Kidney (tissue), 14 donors: ENCODE data around the gene PIGU. TPM values are rescaled to one million over a fixed set of nuclear protein-coding genes. Genes with fewer than 3 reads are reported as not detected.

Experiments used
- DNase-seq, 5 donors: peaks; one replicate each; pipeline ENCODE4 v3.0.0-alpha.2; 2013 to 2020
- FAIRE-seq: peaks from 2 replicates; lab custom pipeline; 2012; peaks lifted over from hg19 to GRCh38; lab: Jason Lieb, UNC
- H3K27ac ChIP-seq, 2 donors: one replicate each; pipeline ENCODE4 v1.7.0; 2013; ENCODE audit warnings: low read depth in 2 of 2, low read length in 2 of 2, inconsistent platforms in 1 of 2
- H3K27me3 ChIP-seq: one replicate; pipeline ENCODE4 v1.7.1; 2013; ENCODE audit warnings: low read length, inconsistent platforms; ENCODE audit not compliant: control insufficient read depth, insufficient read depth
- H3K36me3 ChIP-seq, 3 donors: one replicate each; pipeline versions ENCODE4 v1.7.0 to v1.7.1; 2013; ENCODE audit warnings: low read length in 3 of 3, control low read depth in 1 of 3, inconsistent platforms in 1 of 3; ENCODE audit not compliant: insufficient read depth in 3 of 3, control insufficient read depth in 2 of 3
- H3K4me1 ChIP-seq, 3 donors: one replicate each; pipeline versions ENCODE4 v1.7.0 to v1.7.1; 2013; ENCODE audit warnings: low read length in 3 of 3, inconsistent platforms in 1 of 3, low read depth in 1 of 3; ENCODE audit not compliant: control insufficient read depth in 2 of 3, insufficient read depth in 2 of 3
- H3K4me3 ChIP-seq, 3 donors: one replicate each; pipeline versions ENCODE4 v1.7.0 to v1.8.1; 2013; ENCODE audit warnings: low read length in 3 of 3, control low read depth in 1 of 3, inconsistent platforms in 1 of 3
- H3K9ac ChIP-seq, 3 donors: one replicate each; pipeline versions ENCODE4 v1.7.0 to v1.7.1; 2013; ENCODE audit warnings: low read length in 3 of 3, control low read depth in 1 of 3, inconsistent platforms in 1 of 3
- H3K9me3 ChIP-seq, 3 donors: one replicate each; pipeline versions ENCODE4 v1.7.0 to v1.7.1; 2013; ENCODE audit warnings: low read length in 3 of 3, control low read depth in 1 of 3, inconsistent platforms in 1 of 3; ENCODE audit not compliant: control insufficient read depth in 2 of 3, insufficient read depth in 1 of 3
- CTCF ChIP-seq: IDR thresholded peaks from 3 replicates; pipeline ENCODE4 v1.5.1; 2012; ENCODE audit warnings: mild to moderate bottlenecking, moderate library complexity, borderline replicate concordance; ENCODE audit not compliant: insufficient read depth; ENCODE audit errors: extremely low read depth
- intact Hi-C: fragments of 100-400 bp; cut with DNase I; formaldehyde crosslinking; loops from one replicate; pipeline ENCODE4 v1.11.1; 2022
- polyA plus RNA-seq: library from polyadenylated mRNA; stranded (reverse); fragments of 350-450 nt; fragmentation: Illumina TruSeq; extraction: RNeasy Lipid Tissue Mini Kit (QIAGEN cat#74804); gene quantifications from one replicate; pipeline ENCODE4 v1.2.3, GENCODE V29; 2014; ENCODE audit warnings: low read depth, low replicate concordance; ENCODE audit not compliant: insufficient read depth
- total RNA-seq: library from RNA; stranded (reverse); fragmentation: NEBNext Ultra II Directional; extraction: Animal tissue kit (Norgen Biotek cat#: 25700); gene quantifications from one replicate; pipeline ENCODE4 v1.2.1, GENCODE V29; 2021
- donor health status: control.
- donor health status: control.
- donor health status: control.
- donor health status: control.
- donor health status: control.
- donor health status: DM: yes; HTN: yes; CAD: no.
- donor health status: Normal renal cell carcinoma (clear cell type).

PIGU gene
- total and polyA plus RNA-seq, 2 donors from 2014 or later: 15.9 to 42.0 TPM

GRCh38 chr20:34607066-34607465, 69.8 kb downstream of the PIGU start:
- no peak for TF ChIP-seq CTCF
- no peaks in the 10 kb centered on the region for H3K9me3 ChIP-seq
- FAIRE-seq (no peak), DNase-seq (no peak)
- no peak overlapping the region for H3K27ac ChIP-seq
- no peak overlapping the region for H3K9ac ChIP-seq
- no peaks in the 10 kb centered on the region for H3K27me3 ChIP-seq
- H3K4me3 ChIP-seq: no peak overlapping the region
- no peaks in the 10 kb centered on the region for H3K36me3 ChIP-seq
- peaks cover 2 to 9% (median 7%) of the 10 kb centered on the region in 3 donors for H3K4me1 ChIP-seq
- intact Hi-C loops: no loop called here

- no peak for FAIRE-seq
- H3K9ac ChIP-seq: peak overlapping the region in 1 of 3 donors; percentile 23
Observed at GRCh38 chr20:34604980-34605788, 71.7 kb downstream of the PIGU start.

GRCh38 chr20:34600892-34601653, 75.8 kb downstream of the PIGU start:
- no peak overlapping the region for H3K27ac ChIP-seq
- no peaks in the 10 kb centered on the region for H3K36me3 ChIP-seq
- H3K4me3 ChIP-seq: no peak overlapping the region
- no peak overlapping the region for H3K9ac ChIP-seq
- TF ChIP-seq CTCF: no peak
- peak in 1 of 5 donors; percentile 37 for DNase-seq
- peaks cover 2 to 9% (median 7%) of the 10 kb centered on the region in 3 donors for H3K4me1 ChIP-seq
- no peak for FAIRE-seq
- intact Hi-C loops: no loop called here
- no peaks in the 10 kb centered on the region for H3K27me3 ChIP-seq
- H3K9me3 ChIP-seq: no peaks in the 10 kb centered on the region

More at GRCh38 chr20:34604980-34605788, 71.7 kb downstream of the PIGU start:
- Histone ChIP-seq H3K4me1 (peaks cover 2 to 9% (median 7%) of the 10 kb centered on the region in 3 donors), H3K27ac (peak overlapping the region; percentile 23 to 69), H3K27me3 (no peaks in the 10 kb centered on the region), H3K4me3 (peak overlapping the region in 1 of 3 donors; percentile 45), H3K36me3 (no peaks in the 10 kb centered on the region), H3K9me3 (no peaks in the 10 kb centered on the region)
- intact Hi-C loops: no loop called here
- TF ChIP-seq CTCF: no peak
- DNase-seq: peak in 1 of 5 donors; percentile 74
